CD14-positive monocyte (primary cell): ENCODE results near the gene CYP46A1. TPM values are rescaled to one million over a fixed set of nuclear protein-coding genes. Genes with fewer than 3 reads are reported as not detected.

Experiments used
- DNase-seq, 3 donors: peaks; one replicate each; pipeline ENCODE4 v3.0.0-alpha.2; 2011 to 2022
- H2AFZ ChIP-seq: 2 replicates; pipeline ENCODE4 v1.6.0; 2012; ENCODE audit warnings: mild to moderate bottlenecking, low read depth, low read length, inconsistent platforms; ENCODE audit not compliant: insufficient read depth, poor library complexity, severe bottlenecking
- H3K27ac ChIP-seq, 2 donors: 1 replicate in 1 of 2; 2 replicates in 1 of 2; pipeline ENCODE4 v1.5.1; 2012 to 2013; ENCODE audit warnings: low read length in 2 of 2, control low read depth in 1 of 2, inconsistent platforms in 1 of 2, low read depth in 1 of 2, mild to moderate bottlenecking in 1 of 2
- H3K27me3 ChIP-seq, 2 donors: one replicate each; pipeline versions ENCODE4 v1.6.0 to v1.6.1; 2011 to 2013; ENCODE audit warnings: low read length in 2 of 2; ENCODE audit not compliant: control insufficient read depth in 2 of 2, insufficient read depth in 2 of 2
- H3K36me3 ChIP-seq, 2 donors: replicated peaks in 1 of 2; 1 replicate in 1 of 2; 2 replicates in 1 of 2; pipeline versions ENCODE4 v1.5.1 to v1.6.1; 2012 to 2013; ENCODE audit warnings: low read length in 2 of 2, control low read depth in 1 of 2, inconsistent platforms in 1 of 2, mild to moderate bottlenecking in 1 of 2; ENCODE audit not compliant: insufficient read depth in 2 of 2, control insufficient read depth in 1 of 2
- H3K4me1 ChIP-seq, 2 donors: 1 replicate in 1 of 2; 2 replicates in 1 of 2; pipeline versions ENCODE4 v1.5.1 to v1.6.1; 2012 to 2013; ENCODE audit warnings: low read length in 2 of 2, control low read depth in 1 of 2, inconsistent platforms in 1 of 2, mild to moderate bottlenecking in 1 of 2, moderate library complexity in 1 of 2; ENCODE audit not compliant: insufficient read depth in 2 of 2, control insufficient read depth in 1 of 2
- H3K4me2 ChIP-seq: replicated peaks from 2 replicates; pipeline ENCODE3; 2012; ENCODE audit warnings: low read length, moderate library complexity, mild to moderate bottlenecking; ENCODE audit not compliant: poor library complexity, severe bottlenecking; ENCODE audit errors: extremely low read depth
- H3K4me3 ChIP-seq, 3 experiments: fragments of 200-600 bp in 1 of 3; sonication (generic) in 1 of 3; replicated peaks in 1 of 3; 1 replicate in 2 of 3; 2 replicates in 1 of 3; pipeline ENCODE4 v1.5.1; 2011 to 2013; ENCODE audit warnings: low read length in 3 of 3, mild to moderate bottlenecking in 3 of 3, control low read depth in 2 of 3, low read depth in 2 of 3, inconsistent platforms in 1 of 3, moderate library complexity in 1 of 3
- H3K79me2 ChIP-seq: 2 replicates; pipeline ENCODE4 v1.6.0; 2012; ENCODE audit warnings: mild to moderate bottlenecking, control low read depth, inconsistent platforms, low read length, moderate library complexity; ENCODE audit not compliant: insufficient read depth
- H3K9ac ChIP-seq: 2 replicates; pipeline ENCODE4 v1.6.0; 2017; ENCODE audit warnings: low read length, mild to moderate bottlenecking; ENCODE audit not compliant: insufficient read depth, poor library complexity, severe bottlenecking
- H3K9me3 ChIP-seq, 2 donors: replicated peaks in 1 of 2; 1 replicate in 1 of 2; 2 replicates in 1 of 2; pipeline versions ENCODE4 v1.5.1 to v1.6.1; 2012 to 2013; ENCODE audit warnings: low read length in 2 of 2, control low read depth in 1 of 2; ENCODE audit not compliant: control insufficient read depth in 1 of 2, insufficient read depth in 1 of 2
- H4K20me1 ChIP-seq: 2 replicates; pipeline ENCODE4 v1.6.0; 2012; ENCODE audit warnings: mild to moderate bottlenecking, low read length, control low read depth, moderate library complexity; ENCODE audit not compliant: insufficient read depth
- H3K27ac Mint-ChIP-seq, 7 donors: one replicate each; pipeline ENCODE4 v1.8.0; 2020; ENCODE audit warnings: mild to moderate bottlenecking in 7 of 7, mixed read lengths in 7 of 7, moderate library complexity in 6 of 7, inconsistent platforms in 2 of 7
- H3K27me3 Mint-ChIP-seq, 3 donors: one replicate each; pipeline ENCODE4 v1.8.0; 2021 to 2022; ENCODE audit warnings: low read depth in 3 of 3, mild to moderate bottlenecking in 3 of 3, mixed read lengths in 3 of 3, moderate library complexity in 3 of 3, inconsistent platforms in 1 of 3
- H3K36me3 Mint-ChIP-seq, 2 donors: one replicate each; pipeline ENCODE4 v1.8.0; 2020; ENCODE audit warnings: mixed read lengths in 2 of 2, inconsistent platforms in 1 of 2, mild to moderate bottlenecking in 1 of 2
- H3K4me1 Mint-ChIP-seq: one replicate; pipeline ENCODE4 v1.8.0; 2020; ENCODE audit warnings: mild to moderate bottlenecking, mixed read lengths
- H3K4me3 Mint-ChIP-seq, 2 donors: one replicate each; pipeline ENCODE4 v1.8.0; 2020; ENCODE audit warnings: mild to moderate bottlenecking in 2 of 2, mixed read lengths in 2 of 2, moderate library complexity in 1 of 2
- H3K9me3 Mint-ChIP-seq, 7 donors: one replicate each; pipeline ENCODE4 v1.8.0; 2020 to 2022; ENCODE audit warnings: mixed read lengths in 7 of 7, mild to moderate bottlenecking in 6 of 7, moderate library complexity in 6 of 7, inconsistent platforms in 2 of 7
- CTCF ChIP-seq: fragments of 200-600 bp; IDR thresholded peaks from one replicate; pipeline ENCODE4 v1.8.0; 2022; ENCODE audit warnings: antibody characterized with exemption, mild to moderate bottlenecking
- WGBS: methylation state at CpG from one replicate; pipeline ENCODE4 v1.1.5; 2013; ENCODE audit warnings: missing lambda C conversion rate; ENCODE audit not compliant: insufficient coverage; 5-methylcytosine and 5-hydroxymethylcytosine counted together
- intact Hi-C, 2 donors: fragments of 100-400 bp; cut with micrococcal nuclease; formaldehyde crosslinking; loops; one replicate each; pipeline versions ENCODE4 v1.15.0 to v1.15.1; 2023
- polyA plus RNA-seq, 3 donors: library from polyadenylated mRNA; depleted of rRNA in 1 of 3; unstranded in 2 of 3; stranded (reverse) in 1 of 3; fragments of 300-500 nt in 2 of 3; fragments of >200 nt in 1 of 3; fragmentation: Illumina TruSeq in 2 of 3; gene quantifications; 1 replicate in 2 of 3; 2 replicates in 1 of 3; pipeline ENCODE4 v1.2.3, GENCODE V29; 2012 to 2021

CYP46A1 gene
- polyA plus RNA-seq, 3 donors = not detected

GRCh38 chr14:99727096-99727870 lies 43.2 kb downstream of the CYP46A1 start:
- Mint-ChIP-seq H3K4me1 (no peaks in the 10 kb centered on the region), H3K27ac (no peak overlapping the region), H3K27me3 (peaks cover 12 to 46% (median 21%) of the 10 kb centered on the region in 3 donors), H3K36me3 (no peaks in the 10 kb centered on the region), H3K4me3 (peak overlapping the region in 1 of 2 donors; percentile 63), H3K9me3 (peaks cover 0 to 2% (median 0%) of the 10 kb centered on the region in 7 donors)
- Histone ChIP-seq H3K4me2 (no peak overlapping the region), H3K4me3 (no peak overlapping the region), H4K20me1 (no peaks in the 10 kb centered on the region), H2AFZ (no peak overlapping the region), H3K27ac (no peak overlapping the region), H3K79me2 (no peaks in the 10 kb centered on the region), H3K9me3 (no peaks in the 10 kb centered on the region), H3K9ac (no peak overlapping the region), H3K27me3 (peaks cover 0 to 6% of the 10 kb centered on the region in 2 donors), H3K36me3 (no peaks in the 10 kb centered on the region), H3K4me1 (no peaks in the 10 kb centered on the region)
- 92% methylated on average over 23 of the region's 25 CpGs for WGBS
- no peak for TF ChIP-seq CTCF
- no peak for DNase-seq
- intact Hi-C loops = no loop called here

GRCh38 chr14:99728231-99728920 lies 44.3 kb downstream of the CYP46A1 start:
- peaks cover 14 to 46% (median 22%) of the 10 kb centered on the region in 3 donors for H3K27me3 Mint-ChIP-seq
- no peak overlapping the region for H3K27ac ChIP-seq
- intact Hi-C loops = no loop called here
- no peak overlapping the region for H3K9ac ChIP-seq
- peak overlapping the region in 1 of 2 donors; percentile 7 for H3K4me3 Mint-ChIP-seq
- peaks cover 0 to 6% of the 10 kb centered on the region in 2 donors for H3K27me3 ChIP-seq
- H3K4me1 ChIP-seq = no peaks in the 10 kb centered on the region
- 89% methylated on average over 13 of the region's 16 CpGs for WGBS
- no peak overlapping the region for H3K4me2 ChIP-seq
- no peak overlapping the region for H3K27ac Mint-ChIP-seq
- DNase-seq = no peak
- H3K4me1 Mint-ChIP-seq = no peaks in the 10 kb centered on the region
- no peaks in the 10 kb centered on the region for H3K36me3 ChIP-seq
- no peaks in the 10 kb centered on the region for H3K9me3 ChIP-seq
- H3K79me2 ChIP-seq = no peaks in the 10 kb centered on the region
- H3K4me3 ChIP-seq = no peak overlapping the region
- H2AFZ ChIP-seq = no peak overlapping the region
- H4K20me1 ChIP-seq = no peaks in the 10 kb centered on the region
- no peaks in the 10 kb centered on the region for H3K36me3 Mint-ChIP-seq
- TF ChIP-seq CTCF = no peak
- peaks cover 0 to 2% (median 0%) of the 10 kb centered on the region in 7 donors for H3K9me3 Mint-ChIP-seq
